BLaER1 treated with 17β-estradiol and CSF1 and Interleukin-3, amounts not matched to agents 10 nM and 100 nM (cell line): Measurements from ENCODE around the gene RAB1A.
A peak's percentile ranks its signal among the peaks of the same experiment; 100 is the strongest.
"Not testable (repeated sequence)": the region's sequence is repeated elsewhere in the genome, so short reads cannot be mapped to it uniquely, and the experiment has no call there.

Source experiments
- H3K27ac ChIP-seq, 11 experiments: shearing (Covaris generic); formaldehyde crosslinking; 2 replicates each; pipeline ENCODE4 v1.8.1; 2022
- H3K27me3 ChIP-seq, 11 experiments: shearing (Covaris generic); formaldehyde crosslinking; 2 replicates each; pipeline ENCODE4 v1.8.1; 2022
- H3K36me3 ChIP-seq, 11 experiments: shearing (Covaris generic); formaldehyde crosslinking; 2 replicates each; pipeline ENCODE4 v1.8.1; 2022
- H3K4me1 ChIP-seq, 10 experiments: shearing (Covaris generic); formaldehyde crosslinking; 2 replicates each; pipeline ENCODE4 v1.8.1; 2022
- H3K4me2 ChIP-seq, 11 experiments: shearing (Covaris generic); formaldehyde crosslinking; 2 replicates each; pipeline ENCODE4 v1.8.1; 2022
- H3K4me3 ChIP-seq, 10 experiments: shearing (Covaris generic); formaldehyde crosslinking; 2 replicates each; pipeline ENCODE4 v1.8.1; 2022
- H3K9ac ChIP-seq, 11 experiments: shearing (Covaris generic); formaldehyde crosslinking; 2 replicates each; pipeline ENCODE4 v1.8.1; 2022
- H3K9me3 ChIP-seq, 11 experiments: shearing (Covaris generic); formaldehyde crosslinking; replicated peaks in 1 of 11; 2 replicates each; pipeline ENCODE4 v1.8.1; 2022
- H4K20me1 ChIP-seq, 11 experiments: shearing (Covaris generic); formaldehyde crosslinking; 2 replicates each; pipeline ENCODE4 v1.8.1; 2022
- Cebpa-rat ChIP-seq, 11 experiments: shearing (Covaris generic); IDR thresholded peaks; 2 replicates each; pipeline ENCODE4 v1.8.1; 2022

Gene RAB1A

GRCh38 chr2:65142515-65142914 is 12.6 kb upstream of the RAB1A start:
- Histone ChIP-seq H3K36me3 (no peaks in the 10 kb centered on the region), H3K4me1 (no peaks in the 10 kb centered on the region), H3K27ac (no peak overlapping the region), H3K4me2 (no peak overlapping the region), H3K9ac (no peak overlapping the region), H3K9me3 (no peaks in the 10 kb centered on the region), H4K20me1 (no peaks in the 10 kb centered on the region), H3K27me3 (no peaks in the 10 kb centered on the region), H3K4me3 (no peak overlapping the region)
- TF ChIP-seq Cebpa-rat (IDR thresholded peaks at IDR 0.05), result no peak

- H3K9ac ChIP-seq, result no peak overlapping the region
- H3K9me3 ChIP-seq, result no peaks in the 10 kb centered on the region
- no peak overlapping the region for H3K4me3 ChIP-seq
- no peak overlapping the region for H3K27ac ChIP-seq
- TF ChIP-seq Cebpa-rat (IDR thresholded peaks at IDR 0.05), result no peak
- no peaks in the 10 kb centered on the region for H3K27me3 ChIP-seq
- no peaks in the 10 kb centered on the region for H3K36me3 ChIP-seq
- no peaks in the 10 kb centered on the region for H4K20me1 ChIP-seq
- H3K4me1 ChIP-seq, result peaks cover 0 to 10% (median 2%) of the 10 kb centered on the region in 10 experiments; a peak in 4 of 20 replicates
- H3K4me2 ChIP-seq, result no peak overlapping the region
These were observed 7.4 kb upstream of the RAB1A start for GRCh38 chr2:65137197-65137775.

GRCh38 chr2:65136253-65136652 is 6.3 kb upstream of the RAB1A start:
- 0 out of 22 replicates have a peak, but pooled peaks of 1 of the 11 experiments have one; percentile 10 for TF ChIP-seq Cebpa-rat (IDR thresholded peaks at IDR 0.05)
- Histone ChIP-seq H3K9me3 (no peaks in the 10 kb centered on the region), H3K9ac (no peak overlapping the region), H3K27me3 (no peaks in the 10 kb centered on the region), H3K4me2 (peak overlapping the region in 3 of 11 experiments; percentile 17 to 67 (median 28); a peak in 4 of 22 replicates), H3K27ac (no peak overlapping the region), H4K20me1 (no peaks in the 10 kb centered on the region), H3K4me1 (peaks cover 0 to 18% (median 2%) of the 10 kb centered on the region in 10 experiments; a peak in 4 of 20 replicates), H3K4me3 (no peak overlapping the region), H3K36me3 (no peaks in the 10 kb centered on the region)

GRCh38 chr2:65134158-65134557 is 4.3 kb upstream of the RAB1A start:
- H3K9me3 ChIP-seq, result no peaks in the 10 kb centered on the region
- H3K4me2 ChIP-seq, result no peak overlapping the region
- no peak overlapping the region for H3K9ac ChIP-seq
- TF ChIP-seq Cebpa-rat (IDR thresholded peaks at IDR 0.05), result no peak
- no peaks in the 10 kb centered on the region for H3K36me3 ChIP-seq
- peaks cover 0 to 6% (median 3%) of the 10 kb centered on the region in 11 experiments; a peak in 16 of 22 replicates for H4K20me1 ChIP-seq
- no peak overlapping the region for H3K27ac ChIP-seq
- no peak overlapping the region for H3K4me3 ChIP-seq
- no peaks in the 10 kb centered on the region for H3K27me3 ChIP-seq
- H3K4me1 ChIP-seq, result peaks cover 5 to 24% (median 8%) of the 10 kb centered on the region in 10 experiments; a peak in 19 of 20 replicates

- Histone ChIP-seq H3K4me2 (no peak overlapping the region), H3K4me1 (peaks cover 6 to 24% (median 9%) of the 10 kb centered on the region in 10 experiments; a peak in 19 of 20 replicates), H4K20me1 (peaks cover 5 to 12% (median 8%) of the 10 kb centered on the region in 11 experiments; a peak in 19 of 22 replicates), H3K27ac (no peak overlapping the region), H3K4me3 (no peak overlapping the region), H3K36me3 (no peaks in the 10 kb centered on the region), H3K9ac (no peak overlapping the region), H3K9me3 (no peaks in the 10 kb centered on the region), H3K27me3 (no peaks in the 10 kb centered on the region)
- TF ChIP-seq Cebpa-rat (IDR thresholded peaks at IDR 0.05), result no peak
These were observed 3.7 kb upstream of the RAB1A start for GRCh38 chr2:65133626-65134025.

GRCh38 chr2:65132930-65133329 is 3.0 kb upstream of the RAB1A start:
- not testable (repeated sequence) for H3K36me3 ChIP-seq, H3K4me3 ChIP-seq, H3K4me2 ChIP-seq, H3K27ac ChIP-seq, H3K27me3 ChIP-seq, H3K9ac ChIP-seq, H3K9me3 ChIP-seq
- Histone ChIP-seq H3K4me1 (peaks cover 13 to 27% (median 16%) of the 10 kb centered on the region in 10 experiments; a peak in 19 of 20 replicates), H4K20me1 (peaks cover 12 to 19% (median 15%) of the 10 kb centered on the region in 11 experiments; a peak in 21 of 22 replicates)

GRCh38 chr2:65130664-65131175 is 814 bp upstream of the RAB1A start:
- Histone ChIP-seq H3K4me3 (peak overlapping the region; percentile 46 to 92 (median 60)), H3K27ac (peak overlapping the region; percentile 61 to 99 (median 73)), H3K9me3 (no peaks in the 10 kb centered on the region), H3K36me3 (peaks cover 0 to 8% (median 0%) of the 10 kb centered on the region in 11 experiments; a peak in 3 of 22 replicates), H3K27me3 (no peaks in the 10 kb centered on the region), H4K20me1 (peaks cover 29 to 41% (median 37%) of the 10 kb centered on the region in 11 experiments), H3K4me2 (peak overlapping the region; percentile 64 to 88 (median 83)), H3K9ac (peak overlapping the region; percentile 66 to 100 (median 96); a peak in 21 of 22 replicates), H3K4me1 (peaks cover 29 to 42% (median 36%) of the 10 kb centered on the region in 10 experiments)
- no peak for TF ChIP-seq Cebpa-rat (IDR thresholded peaks at IDR 0.05)

- Histone ChIP-seq H3K4me2 (peak overlapping the region; percentile 77 to 98 (median 89)), H3K9ac (peak overlapping the region; percentile 95 to 100 (median 98)), H3K4me3 (peak overlapping the region; percentile 79 to 99 (median 96)), H3K4me1 (peaks cover 36 to 55% (median 46%) of the 10 kb centered on the region in 10 experiments), H3K36me3 (peaks cover 0 to 9% (median 2%) of the 10 kb centered on the region in 11 experiments; a peak in 9 of 22 replicates), H3K27ac (peak overlapping the region; percentile 92 to 100 (median 96)), H3K9me3 (no peaks in the 10 kb centered on the region), H3K27me3 (no peaks in the 10 kb centered on the region), H4K20me1 (peaks cover 29 to 54% (median 51%) of the 10 kb centered on the region in 11 experiments)
- no peak for TF ChIP-seq Cebpa-rat (IDR thresholded peaks at IDR 0.05)
These were observed 550 bp downstream of the RAB1A start for GRCh38 chr2:65129286-65129825.
